ENCODE measurements around the gene WWTR1.

WWTR1 gene

GRCh38 chr3:149534082-149534481 lies 123.7 kb downstream of the WWTR1 start:
- no peak for TF ChIP-seq CTCF (IDR thresholded peaks at IDR 0.05)

GRCh38 chr3:149532489-149533180 lies 125.2 kb downstream of the WWTR1 start:
- TF ChIP-seq CTCF (IDR thresholded peaks at IDR 0.05): no peak

GRCh38 chr3:149529099-149529498 lies 128.7 kb downstream of the WWTR1 start:
- TF ChIP-seq CTCF (IDR thresholded peaks at IDR 0.05): no peak

GRCh38 chr3:149528340-149528650 lies 129.5 kb downstream of the WWTR1 start:
- no peak for TF ChIP-seq CTCF (IDR thresholded peaks at IDR 0.05)

GRCh38 chr3:149527531-149528339 lies 130.1 kb downstream of the WWTR1 start:
- no peak for TF ChIP-seq CTCF (IDR thresholded peaks at IDR 0.05)

- no peak for TF ChIP-seq CTCF (IDR thresholded peaks at IDR 0.05)
These were observed 134.1 kb downstream of the WWTR1 start for GRCh38 chr3:149523512-149524299.

- TF ChIP-seq CTCF (IDR thresholded peaks at IDR 0.05): no peak
These were observed 137.9 kb downstream of the WWTR1 start for GRCh38 chr3:149519912-149520311.
